Heart left ventricle (tissue), 16 donors: ENCODE data around the gene LSP1. TPM values are rescaled to one million over a fixed set of nuclear protein-coding genes. Genes with fewer than 3 reads are reported as not detected.

Source experiments
- ATAC-seq, 4 donors: fragments of 200-7000 bp; cut with Tn5 transposase; one replicate each; pipeline ENCODE4 v1.9.1; 2020 to 2022; ENCODE audit warnings: moderate library complexity in 4 of 4, mild to moderate bottlenecking in 3 of 4, moderate number of reproducible peaks in 1 of 4
- DNase-seq, 5 donors: peaks; one replicate each; pipeline ENCODE4 v3.0.0-alpha.2; 2020
- H3K27ac ChIP-seq, 12 donors: fragments of 200-600 bp; sonication (generic) in 4 of 12; one replicate each; pipeline versions ENCODE4 v1.5.0 to v1.8.0; 2016 to 2022; ENCODE audit warnings: mild to moderate bottlenecking in 2 of 12
- H3K27me3 ChIP-seq, 9 donors: fragments of 200-600 bp; sonication (generic) in 2 of 9; one replicate each; pipeline versions ENCODE4 v1.5.1 to v1.8.0; 2016 to 2022; ENCODE audit warnings: mild to moderate bottlenecking in 3 of 9
- H3K36me3 ChIP-seq, 9 donors: fragments of 200-600 bp; sonication (generic) in 2 of 9; one replicate each; pipeline versions ENCODE4 v1.5.0 to v1.8.0; 2018 to 2022; ENCODE audit warnings: mild to moderate bottlenecking in 2 of 9
- H3K4me1 ChIP-seq, 12 donors: fragments of 200-600 bp; sonication (generic) in 4 of 12; one replicate each; pipeline versions ENCODE4 v1.5.0 to v1.8.0; 2016 to 2022; ENCODE audit warnings: mild to moderate bottlenecking in 3 of 12
- H3K4me3 ChIP-seq, 12 donors: fragments of 200-600 bp; sonication (generic) in 4 of 12; one replicate each; pipeline versions ENCODE4 v1.5.0 to v1.8.0; 2017 to 2022; ENCODE audit warnings: mild to moderate bottlenecking in 9 of 12, moderate library complexity in 4 of 12
- H3K9me3 ChIP-seq, 12 donors: fragments of 200-600 bp; sonication (generic) in 4 of 12; one replicate each; pipeline versions ENCODE4 v1.5.0 to v1.8.0; 2016 to 2022; ENCODE audit warnings: mild to moderate bottlenecking in 1 of 12
- CTCF ChIP-seq, 12 donors: fragments of 200-600 bp; sonication (generic) in 4 of 12; IDR thresholded peaks; one replicate each; pipeline versions ENCODE4 v1.5.0 to v1.8.0; 2018 to 2022; ENCODE audit warnings: antibody characterized with exemption in 12 of 12, mild to moderate bottlenecking in 5 of 12
- POLR2A ChIP-seq, 2 donors: fragments of 450-650 bp; IDR thresholded peaks; one replicate each; pipeline ENCODE4 v1.6.1; 2017; ENCODE audit warnings: antibody characterized with exemption in 2 of 2, mild to moderate bottlenecking in 2 of 2, moderate library complexity in 2 of 2
- WGBS, 4 donors: extraction: QIAGEN DNeasy Blood & Tissue Kit in 2 of 4; methylation state at CpG; one replicate each; pipeline versions ENCODE4 v1.1.5 to v1.1.7; 2013 to 2018; 5-methylcytosine and 5-hydroxymethylcytosine counted together
- intact Hi-C, 10 donors: fragments of 100-400 bp; cut with DNase I; formaldehyde crosslinking; loops; one replicate each; pipeline versions ENCODE4 v1.11.1 to v1.14.2; 2022
- polyA plus RNA-seq, 2 donors: library from polyadenylated mRNA; stranded (reverse); fragments of 200-250 nt; gene quantifications; one replicate each; pipeline ENCODE4 v1.2.3, GENCODE V29; 2013
- total RNA-seq, 9 donors: library from RNA; depleted of rRNA in 2 of 9; stranded (reverse); fragments of >200 nt in 2 of 9; fragmentation: NEBNext Ultra II Directional in 3 of 9; extraction: Animal tissue kit (Norgen Biotek cat#: 25700) in 3 of 9; gene quantifications; one replicate each; pipeline versions ENCODE4 v1.1.0 to v1.2.4, GENCODE V29; 2016 to 2023
- donor health status: ischemic (EF 13 %, LVEDD 7.1; RV severe dilation, severe dysfunction).
- donor health status: healthy with polysubstance abuse.
- donor health status: DM: no; HTN: yes; CAD: no.
- donor health status: DM: no; HTN: no; CAD: no.
- donor health status: ischemic (EF 25% LVEDD 6.9; RV normal size, moderate dysfunction).
- donor health status: ischemic (EF 25% LVEDD 5.7; RV mildly dilated, moderate dysfunction).
- donor health status: healthy.
- donor health status: DM: yes; HTN: yes; CAD: no.
- donor health status: ischemic (EF 35%, LVEDD 5.7; RV mildly dilated, moderate dysfunction).
- donor health status: nonischemic (EF 11% LVEDD 7.7; RV severe dilation, severe dysfunction).
- donor health status: DM: yes; HTN: yes; CAD: no.
- donor health status: PGD.
- donor health status: ischemic (EF 29% LVEDD 5.4; RV normal size, mild dysfunction).
- donor health status: nonischemic (EF 23%, LVEDD 6.1; RV moderate dilation, normal function).

The LSP1 gene
- total and polyA plus RNA-seq, 11 donors = 10.0 to 86.8 (median 16.4) TPM

GRCh38 chr11:1852271-1852876 lies 510 bp upstream of the LSP1 start:
- H3K4me3 ChIP-seq = peak overlapping the region in 1 of 12 donors; percentile 63
- TF ChIP-seq POLR2A (IDR thresholded peaks at IDR 0.05) = no peak
- TF ChIP-seq CTCF (IDR thresholded peaks at IDR 0.05) = no peak
- H3K9me3 ChIP-seq = no peaks in the 10 kb centered on the region
- H3K27me3 ChIP-seq = no peaks in the 10 kb centered on the region
- no peaks in the 10 kb centered on the region for H3K36me3 ChIP-seq
- DNase-seq = no peak
- intact Hi-C loops = no loop called here
- 87 to 93% (median 91%) methylated on average over 24 to 25 of the region's 25 CpGs for WGBS, 4 donors
- peaks cover 0 to 79% (median 0%) of the 10 kb centered on the region in 12 donors for H3K4me1 ChIP-seq
- ATAC-seq = no peak
- H3K27ac ChIP-seq = peak overlapping the region in 4 of 12 donors; percentile 37 to 94 (median 47)

DNA sequence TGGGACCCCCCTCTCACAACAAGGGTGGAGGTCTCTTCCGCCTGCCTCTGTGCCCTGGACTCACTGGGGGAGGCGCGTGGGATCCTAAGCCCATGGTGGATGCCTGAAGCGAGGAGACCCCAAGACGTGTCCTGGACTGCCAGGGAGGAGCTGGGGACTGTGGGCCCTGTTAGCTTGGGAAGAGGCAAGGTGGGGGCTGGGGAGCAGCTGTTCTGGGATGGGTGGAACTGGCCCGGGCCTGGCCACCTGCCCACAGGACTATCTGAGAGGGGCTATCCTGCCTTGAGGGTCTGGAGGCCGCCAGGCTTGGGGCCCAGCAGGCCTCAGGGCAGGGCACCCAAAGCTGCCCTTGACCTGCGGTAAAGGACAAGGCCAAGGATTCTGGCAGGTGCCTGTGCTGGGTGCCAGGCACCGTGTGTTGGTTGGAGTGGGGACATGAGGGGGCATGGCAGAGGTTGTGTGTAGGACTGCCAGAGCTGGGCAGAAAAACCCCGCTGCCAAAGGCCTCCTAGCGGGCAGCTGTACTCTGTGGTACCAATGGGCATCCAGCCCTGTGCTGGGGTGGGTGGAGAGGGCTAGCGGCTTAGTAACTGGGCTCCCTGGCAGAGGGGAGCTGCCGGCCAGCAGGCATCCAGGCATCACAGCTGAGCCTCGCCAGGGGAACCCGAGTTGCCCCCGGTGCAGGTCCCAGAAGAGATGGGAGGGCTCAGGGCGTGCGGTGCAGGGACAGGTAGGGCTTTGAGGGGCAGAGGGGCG lies 670 bp downstream of the LSP1 start:
- Histone ChIP-seq H3K4me3 (peak overlapping the region in 6 of 12 donors; percentile 21 to 63 (median 32)), H3K27me3 (no peaks in the 10 kb centered on the region), H3K9me3 (no peaks in the 10 kb centered on the region), H3K4me1 (peaks cover 0 to 76% (median 0%) of the 10 kb centered on the region in 12 donors), H3K36me3 (no peaks in the 10 kb centered on the region), H3K27ac (peak overlapping the region in 2 of 12 donors; percentile 30 to 94)
- DNase-seq (no peak), ATAC-seq (no peak)
- no peak for TF ChIP-seq POLR2A (IDR thresholded peaks at IDR 0.05)
- TF ChIP-seq CTCF (IDR thresholded peaks at IDR 0.05) = no peak
- 88 to 94% (median 91%) methylated on average over 16 to 19 of the region's 19 CpGs for WGBS, 4 donors
- intact Hi-C loops = no loop called here

GRCh38 chr11:1854132-1854948 lies 1.5 kb downstream of the LSP1 start:
- peak overlapping the region in 1 of 12 donors; percentile 94 for H3K27ac ChIP-seq
- no peaks in the 10 kb centered on the region for H3K9me3 ChIP-seq
- WGBS, 4 donors = 72 to 79% (median 76%) methylated on average over 24 to 27 of the region's 27 CpGs
- DNase-seq (no peak), ATAC-seq (no peak)
- peaks cover 0 to 69% (median 0%) of the 10 kb centered on the region in 12 donors for H3K4me1 ChIP-seq
- peak overlapping the region in 6 of 12 donors; percentile 9 to 63 (median 32) for H3K4me3 ChIP-seq
- TF ChIP-seq POLR2A (IDR thresholded peaks at IDR 0.05) = no peak
- no peak for TF ChIP-seq CTCF (IDR thresholded peaks at IDR 0.05)
- intact Hi-C loops = no loop called here
- H3K36me3 ChIP-seq = no peaks in the 10 kb centered on the region
- H3K27me3 ChIP-seq = no peaks in the 10 kb centered on the region
